ENCODE results near the gene ADGRE2. TPM values are rescaled to one million over a fixed set of nuclear protein-coding genes. Genes with fewer than 3 reads are reported as not detected.

The ADGRE2 gene
- total and polyA plus RNA-seq, 2 donors (not counting 1 experiment from before 2014, with no cell fraction given): under 0.01 to 0.07 TPM

- H3K79me2 ChIP-seq (ENCODE audit: control insufficient read depth, insufficient read depth, low read length): no peaks in the 10 kb centered on the region
- H3K4me2 ChIP-seq (ENCODE audit: extremely low read depth, insufficient read depth, low read length): no peak overlapping the region
- no peaks in the 10 kb centered on the region for H3K36me3 ChIP-seq (ENCODE audit: control insufficient read depth, insufficient read depth, low read length)
- H3K4me3 ChIP-seq (replicated peaks in 1 of 4; ENCODE audit: control extremely low read depth in 1 of 4, insufficient read depth in 1 of 4, low read depth in 3 of 4, low read length in 4 of 4): no peak overlapping the region
- no peaks in the 10 kb centered on the region for H3K4me1 ChIP-seq (ENCODE audit: control insufficient read depth, extremely low read depth, insufficient read depth, low read length)
- H3K27ac ChIP-seq (ENCODE audit: insufficient read depth, low read length): no peak overlapping the region
- no peaks in the 10 kb centered on the region for H3K27me3 ChIP-seq (ENCODE audit: control insufficient read depth, insufficient read depth, low read length)
- H2AFZ ChIP-seq (ENCODE audit: low read length): no peak overlapping the region
- no peaks in the 10 kb centered on the region for H3K9me3 ChIP-seq (ENCODE audit: control insufficient read depth, insufficient read depth, low read depth, low read length)
- no peaks in the 10 kb centered on the region for H4K20me1 ChIP-seq (ENCODE audit: control insufficient read depth, extremely low read depth, insufficient read depth, low read length)
- no peak for DNase-seq (ENCODE audit: low read depth in 2 of 2)
- H3K9ac ChIP-seq (ENCODE audit: insufficient read depth, low read length): no peak overlapping the region
- TF ChIP-seq CTCF (conservative IDR thresholded peaks at IDR 0.05 in 1 of 2, IDR thresholded peaks at IDR 0.05 in 1 of 2; ENCODE audit: low read depth in 1 of 2, low read length in 2 of 2) (no peak), EZH2 (IDR thresholded peaks at IDR 0.05; ENCODE audit: low read length, missing control alignments) (no peak)
Observed at GRCh38 chr19:14809272-14810057, 31.1 kb upstream of the ADGRE2 start.

GRCh38 chr19:14804765-14805164 lies 26.4 kb upstream of the ADGRE2 start:
- Histone ChIP-seq H3K9me3 (ENCODE audit: control insufficient read depth, insufficient read depth, low read depth, low read length) (no peaks in the 10 kb centered on the region), H3K4me2 (ENCODE audit: extremely low read depth, insufficient read depth, low read length) (no peak overlapping the region), H2AFZ (ENCODE audit: low read length) (no peak overlapping the region), H3K4me3 (replicated peaks in 1 of 4; ENCODE audit: control extremely low read depth in 1 of 4, insufficient read depth in 1 of 4, low read depth in 3 of 4, low read length in 4 of 4) (no peak overlapping the region), H3K79me2 (ENCODE audit: control insufficient read depth, insufficient read depth, low read length) (no peaks in the 10 kb centered on the region), H4K20me1 (ENCODE audit: control insufficient read depth, extremely low read depth, insufficient read depth, low read length) (no peaks in the 10 kb centered on the region), H3K27ac (ENCODE audit: insufficient read depth, low read length) (no peak overlapping the region), H3K9ac (ENCODE audit: insufficient read depth, low read length) (no peak overlapping the region), H3K27me3 (ENCODE audit: control insufficient read depth, insufficient read depth, low read length) (no peaks in the 10 kb centered on the region), H3K4me1 (ENCODE audit: control insufficient read depth, extremely low read depth, insufficient read depth, low read length) (no peaks in the 10 kb centered on the region), H3K36me3 (ENCODE audit: control insufficient read depth, insufficient read depth, low read length) (no peaks in the 10 kb centered on the region)
- TF ChIP-seq CTCF (conservative IDR thresholded peaks at IDR 0.05 in 1 of 2, IDR thresholded peaks at IDR 0.05 in 1 of 2; ENCODE audit: low read depth in 1 of 2, low read length in 2 of 2): no peak
- DNase-seq (ENCODE audit: low read depth in 2 of 2): peak in 1 of 2 donors; percentile 3

GRCh38 chr19:14798760-14799159 lies 20.4 kb upstream of the ADGRE2 start:
- Histone ChIP-seq H3K4me3 (replicated peaks in 1 of 4; ENCODE audit: control extremely low read depth in 1 of 4, insufficient read depth in 1 of 4, low read depth in 3 of 4, low read length in 4 of 4) (no peak overlapping the region), H2AFZ (ENCODE audit: low read length) (no peak overlapping the region), H3K9me3 (ENCODE audit: control insufficient read depth, insufficient read depth, low read depth, low read length) (no peaks in the 10 kb centered on the region), H3K4me1 (ENCODE audit: control insufficient read depth, extremely low read depth, insufficient read depth, low read length) (no peaks in the 10 kb centered on the region), H3K27ac (ENCODE audit: insufficient read depth, low read length) (no peak overlapping the region), H3K9ac (ENCODE audit: insufficient read depth, low read length) (no peak overlapping the region), H3K36me3 (ENCODE audit: control insufficient read depth, insufficient read depth, low read length) (no peaks in the 10 kb centered on the region), H3K4me2 (ENCODE audit: extremely low read depth, insufficient read depth, low read length) (no peak overlapping the region), H4K20me1 (ENCODE audit: control insufficient read depth, extremely low read depth, insufficient read depth, low read length) (no peaks in the 10 kb centered on the region), H3K27me3 (ENCODE audit: control insufficient read depth, insufficient read depth, low read length) (no peaks in the 10 kb centered on the region), H3K79me2 (ENCODE audit: control insufficient read depth, insufficient read depth, low read length) (no peaks in the 10 kb centered on the region)
- DNase-seq (ENCODE audit: low read depth in 2 of 2): no peak
- TF ChIP-seq CTCF (conservative IDR thresholded peaks at IDR 0.05 in 1 of 2, IDR thresholded peaks at IDR 0.05 in 1 of 2; ENCODE audit: low read depth in 1 of 2, low read length in 2 of 2): no peak
- TF ChIP-seq EZH2 (IDR thresholded peaks at IDR 0.05; ENCODE audit: low read length, missing control alignments): no peak
